MM.1S (cell line): ENCODE results near the gene KIAA1755.

ENCODE experiments used
- DNase-seq: peaks from one replicate; pipeline ENCODE4 v3.0.0-alpha.2; 2015
- H2AFZ ChIP-seq: fragments of 300-600 bp; sonication (generic); 2 replicates; pipeline ENCODE4 v1.6.0; 2016; ENCODE audit warnings: antibody characterized with exemption, low read length
- H3F3A ChIP-seq: fragments of 300-600 bp; sonication (generic); 2 replicates; pipeline ENCODE4 v1.6.1; 2016; ENCODE audit warnings: mild to moderate bottlenecking, antibody characterized with exemption, low read length, moderate library complexity, mixed read lengths; ENCODE audit not compliant: insufficient read depth
- H3K27ac ChIP-seq: fragments of 300-600 bp; sonication (generic); 2 replicates; pipeline ENCODE4 v1.5.1; 2016; ENCODE audit warnings: mild to moderate bottlenecking, low read length
- H3K27me3 ChIP-seq: fragments of 300-600 bp; sonication (generic); replicated peaks from 2 replicates; pipeline ENCODE4 v1.6.0; 2016; ENCODE audit warnings: low read length; ENCODE audit not compliant: insufficient read depth
- H3K36me3 ChIP-seq: fragments of 300-600 bp; sonication (generic); replicated peaks from 2 replicates; pipeline ENCODE4 v1.6.1; 2016; ENCODE audit warnings: mild to moderate bottlenecking, low read length, mixed read lengths; ENCODE audit not compliant: insufficient read depth
- H3K4me1 ChIP-seq: fragments of 300-600 bp; sonication (generic); 2 replicates; pipeline ENCODE4 v1.6.1; 2016; ENCODE audit warnings: low read length, mixed read lengths
- H3K4me2 ChIP-seq: fragments of 300-600 bp; sonication (generic); 2 replicates; pipeline ENCODE4 v1.6.0; 2016; ENCODE audit warnings: low read depth, low read length
- H3K4me3 ChIP-seq: fragments of 300-600 bp; sonication (generic); 2 replicates; pipeline ENCODE4 v1.5.1; 2016; ENCODE audit warnings: low read length, mixed read lengths
- H3K79me2 ChIP-seq: fragments of 300-600 bp; sonication (generic); 2 replicates; pipeline ENCODE4 v1.6.1; 2016; ENCODE audit warnings: mixed run types, low read length, mixed read lengths
- H3K9ac ChIP-seq: fragments of 300-600 bp; sonication (generic); 2 replicates; pipeline ENCODE4 v1.6.1; 2016; ENCODE audit warnings: low read length, mixed read lengths
- H3K9me2 ChIP-seq: fragments of 300-600 bp; sonication (generic); replicated peaks from 2 replicates; pipeline ENCODE4 v1.6.1; 2016; ENCODE audit warnings: mild to moderate bottlenecking, low read length, mixed read lengths; ENCODE audit not compliant: insufficient read depth
- H3K9me3 ChIP-seq: fragments of 300-600 bp; sonication (generic); replicated peaks from 2 replicates; pipeline ENCODE4 v1.6.1; 2016; ENCODE audit warnings: mild to moderate bottlenecking, low read length, mixed read lengths; ENCODE audit not compliant: insufficient read depth
- H4K20me1 ChIP-seq: fragments of 300-600 bp; sonication (generic); 2 replicates; pipeline ENCODE4 v1.6.1; 2016; ENCODE audit warnings: mild to moderate bottlenecking, low read length, moderate library complexity, mixed read lengths; ENCODE audit not compliant: insufficient read depth
- EZH2 ChIP-seq: fragments of 300-600 bp; sonication (generic); optimal IDR thresholded peaks from 2 replicates; pipeline ENCODE3; 2017; ENCODE audit warnings: low read depth, mild to moderate bottlenecking, antibody characterized with exemption, low read length, mixed read lengths
- EZH2phosphoT487 ChIP-seq: fragments of 300-600 bp; sonication (generic); IDR thresholded peaks from 2 replicates; pipeline ENCODE4 v1.6.1; 2018; ENCODE audit warnings: antibody characterized with exemption, low read length
- TF ChIP-seq, protein P1 (sequence below): fragments of 300-600 bp; sonication (generic); IDR thresholded peaks from 2 replicates; pipeline ENCODE4 v1.5.1; 2016; ENCODE audit warnings: antibody characterized with exemption, low read length, mixed read lengths

Gene KIAA1755

DNA sequence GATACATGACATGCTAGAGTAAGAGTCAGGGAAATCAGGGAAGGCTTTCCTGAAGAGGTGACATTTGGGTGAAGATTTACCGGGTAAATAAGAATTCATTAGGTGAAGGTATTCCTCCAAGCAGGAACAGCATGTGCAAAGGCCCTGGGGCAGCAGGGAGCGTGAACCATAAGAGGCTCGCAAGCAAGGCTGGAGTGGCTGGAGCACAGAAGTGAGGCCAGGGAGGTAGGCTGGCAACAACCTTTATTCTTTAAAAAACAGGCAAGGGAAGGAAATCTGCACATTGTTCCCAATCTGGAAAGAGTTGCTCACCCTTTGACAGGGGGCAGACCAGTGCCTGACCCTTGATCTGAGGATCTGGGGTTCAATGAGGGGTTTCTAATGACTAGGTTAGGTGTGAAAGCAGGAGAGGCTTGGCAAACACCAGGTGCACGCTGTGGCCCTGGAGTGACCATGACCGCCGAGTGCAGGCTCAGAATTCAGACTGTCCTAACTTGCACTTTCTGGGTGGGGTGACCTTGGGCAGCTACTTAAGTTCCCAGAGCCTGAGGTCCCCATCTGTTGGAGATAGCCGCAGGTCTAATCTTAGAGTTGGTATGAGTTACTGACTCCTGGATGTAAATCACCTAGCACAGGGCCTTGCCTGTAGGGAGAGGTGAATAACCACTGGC, 1.9 kb downstream of the KIAA1755 start:
- Histone ChIP-seq H3K4me1 (no peaks in the 10 kb centered on the region), H3K9ac (no peak overlapping the region), H4K20me1 (no peaks in the 10 kb centered on the region), H2AFZ (no peak overlapping the region), H3K79me2 (no peaks in the 10 kb centered on the region), H3K27me3 (no peaks in the 10 kb centered on the region), H3K4me3 (no peak overlapping the region), H3K36me3 (no peaks in the 10 kb centered on the region), H3K9me3 (no peaks in the 10 kb centered on the region), H3F3A (no peaks in the 10 kb centered on the region), H3K27ac (no peak overlapping the region), H3K9me2 (no peaks in the 10 kb centered on the region), H3K4me2 (no peak overlapping the region)
- DNase-seq, result no peak
- TF ChIP-seq, protein P1, sequence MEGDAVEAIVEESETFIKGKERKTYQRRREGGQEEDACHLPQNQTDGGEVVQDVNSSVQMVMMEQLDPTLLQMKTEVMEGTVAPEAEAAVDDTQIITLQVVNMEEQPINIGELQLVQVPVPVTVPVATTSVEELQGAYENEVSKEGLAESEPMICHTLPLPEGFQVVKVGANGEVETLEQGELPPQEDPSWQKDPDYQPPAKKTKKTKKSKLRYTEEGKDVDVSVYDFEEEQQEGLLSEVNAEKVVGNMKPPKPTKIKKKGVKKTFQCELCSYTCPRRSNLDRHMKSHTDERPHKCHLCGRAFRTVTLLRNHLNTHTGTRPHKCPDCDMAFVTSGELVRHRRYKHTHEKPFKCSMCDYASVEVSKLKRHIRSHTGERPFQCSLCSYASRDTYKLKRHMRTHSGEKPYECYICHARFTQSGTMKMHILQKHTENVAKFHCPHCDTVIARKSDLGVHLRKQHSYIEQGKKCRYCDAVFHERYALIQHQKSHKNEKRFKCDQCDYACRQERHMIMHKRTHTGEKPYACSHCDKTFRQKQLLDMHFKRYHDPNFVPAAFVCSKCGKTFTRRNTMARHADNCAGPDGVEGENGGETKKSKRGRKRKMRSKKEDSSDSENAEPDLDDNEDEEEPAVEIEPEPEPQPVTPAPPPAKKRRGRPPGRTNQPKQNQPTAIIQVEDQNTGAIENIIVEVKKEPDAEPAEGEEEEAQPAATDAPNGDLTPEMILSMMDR, result no peak
- no peak for TF ChIP-seq EZH2phosphoT487

DNA sequence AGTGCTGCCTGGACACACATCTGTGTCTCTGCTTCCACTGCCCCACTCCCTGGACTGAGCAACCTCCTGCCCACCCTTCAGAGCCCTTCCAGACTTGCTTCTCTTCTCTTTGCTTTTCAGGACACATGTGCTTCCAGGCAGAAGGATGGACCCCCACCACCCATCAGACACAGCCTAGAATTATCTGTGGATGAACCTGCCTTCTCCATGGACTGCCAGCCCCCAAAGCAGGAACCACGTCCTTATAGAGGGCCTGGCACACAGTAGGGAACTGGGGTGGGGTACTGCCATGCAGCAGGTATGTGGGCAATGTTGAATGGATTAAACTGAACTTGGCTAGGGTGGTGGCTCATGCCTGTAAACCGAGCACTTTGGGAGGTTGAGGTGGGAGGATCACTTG, 3.6 kb downstream of the KIAA1755 start:
- Histone ChIP-seq H3K27me3 (no peaks in the 10 kb centered on the region), H3K27ac (no peak overlapping the region), H3K9me2 (no peaks in the 10 kb centered on the region), H3K9ac (no peak overlapping the region), H3K36me3 (no peaks in the 10 kb centered on the region), H2AFZ (no peak overlapping the region), H3K4me1 (no peaks in the 10 kb centered on the region), H3F3A (no peaks in the 10 kb centered on the region), H3K4me3 (no peak overlapping the region), H3K79me2 (no peaks in the 10 kb centered on the region), H4K20me1 (no peaks in the 10 kb centered on the region), H3K4me2 (no peak overlapping the region), H3K9me3 (no peaks in the 10 kb centered on the region)
- DNase-seq, result no peak
- TF ChIP-seq, protein P1, result no peak
- TF ChIP-seq EZH2 (no peak), EZH2phosphoT487 (no peak)

GRCh38 chr20:38256021-38256420, 4.5 kb downstream of the KIAA1755 start:
- Histone ChIP-seq H3F3A (no peaks in the 10 kb centered on the region), H4K20me1 (no peaks in the 10 kb centered on the region), H3K9ac (no peak overlapping the region), H3K9me3 (no peaks in the 10 kb centered on the region), H3K4me3 (no peak overlapping the region), H3K9me2 (no peaks in the 10 kb centered on the region), H3K27me3 (no peaks in the 10 kb centered on the region), H3K4me2 (no peak overlapping the region), H2AFZ (no peak overlapping the region), H3K4me1 (no peaks in the 10 kb centered on the region), H3K36me3 (no peaks in the 10 kb centered on the region), H3K27ac (no peak overlapping the region), H3K79me2 (no peaks in the 10 kb centered on the region)
- no peak for DNase-seq
- no peak for TF ChIP-seq EZH2phosphoT487
- TF ChIP-seq, protein P1, result no peak
